Measurements from ENCODE around the gene TSPEAR.

- TF ChIP-seq CTCF (conservative IDR thresholded peaks at IDR 0.05; ENCODE audit: low read length) (no peak), EZH2phosphoT487 (IDR thresholded peaks at IDR 0.05; ENCODE audit: borderline replicate concordance, low read depth, low read length) (no peak)
Measured at GRCh38 chr21:44571296-44571695, 140.1 kb downstream of the TSPEAR start.

All from OCI-LY7 (cell line).